ENCODE measurements around the gene WDR82.
"Not testable (repeated sequence)": the region's sequence is repeated elsewhere in the genome, so short reads cannot be mapped to it uniquely, and the experiment has no call there.

The WDR82 gene

DNA sequence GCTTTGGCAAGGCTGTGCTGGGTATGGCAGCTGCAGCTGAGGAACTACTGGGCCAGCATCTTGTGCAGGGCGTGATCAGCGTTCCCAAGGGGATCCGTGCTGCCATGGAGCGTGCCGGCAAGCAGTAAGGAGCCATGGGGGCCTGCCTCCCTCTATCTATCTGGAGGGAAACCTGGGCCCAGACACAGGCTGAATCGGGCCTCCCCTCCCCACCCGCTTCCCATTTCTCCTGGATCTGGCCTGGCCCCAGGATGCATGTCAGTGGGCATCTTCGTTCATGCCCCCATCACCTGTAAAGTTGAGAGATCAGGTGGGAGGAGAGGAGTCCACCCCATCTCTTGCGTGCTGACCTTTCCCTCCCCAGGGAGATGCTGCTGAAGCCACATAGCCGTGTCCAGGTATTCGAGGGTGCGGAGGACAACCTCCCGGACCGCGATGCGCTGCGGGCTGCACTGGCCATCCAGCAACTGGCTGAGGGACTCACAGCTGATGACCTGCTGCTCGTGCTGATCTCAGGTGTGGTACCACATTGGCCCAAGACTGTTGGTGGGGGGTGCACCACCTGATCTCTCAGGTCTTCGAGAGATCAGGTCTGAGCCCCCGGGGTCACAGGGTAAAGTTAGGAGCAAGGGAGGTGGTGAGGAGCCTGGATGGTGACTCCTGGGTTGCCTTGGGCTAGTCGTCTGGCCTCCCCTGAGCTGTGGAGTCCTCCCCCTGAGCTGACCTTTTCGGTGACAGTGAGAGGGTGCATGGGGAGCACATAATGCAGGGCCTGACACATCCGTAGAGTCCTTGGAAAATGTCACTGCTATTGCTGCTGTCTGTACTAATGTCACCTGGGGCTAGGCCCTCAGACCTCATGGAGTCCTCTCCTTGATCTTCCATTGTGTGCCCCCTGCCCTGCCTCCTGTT lies 12.4 kb upstream of the WDR82 start:
- no peak overlapping the region for H3K4me3 ChIP-seq (ENCODE audit: low read depth, low read length)
- DNase-seq (ENCODE audit: low read depth), result no peak

DNA sequence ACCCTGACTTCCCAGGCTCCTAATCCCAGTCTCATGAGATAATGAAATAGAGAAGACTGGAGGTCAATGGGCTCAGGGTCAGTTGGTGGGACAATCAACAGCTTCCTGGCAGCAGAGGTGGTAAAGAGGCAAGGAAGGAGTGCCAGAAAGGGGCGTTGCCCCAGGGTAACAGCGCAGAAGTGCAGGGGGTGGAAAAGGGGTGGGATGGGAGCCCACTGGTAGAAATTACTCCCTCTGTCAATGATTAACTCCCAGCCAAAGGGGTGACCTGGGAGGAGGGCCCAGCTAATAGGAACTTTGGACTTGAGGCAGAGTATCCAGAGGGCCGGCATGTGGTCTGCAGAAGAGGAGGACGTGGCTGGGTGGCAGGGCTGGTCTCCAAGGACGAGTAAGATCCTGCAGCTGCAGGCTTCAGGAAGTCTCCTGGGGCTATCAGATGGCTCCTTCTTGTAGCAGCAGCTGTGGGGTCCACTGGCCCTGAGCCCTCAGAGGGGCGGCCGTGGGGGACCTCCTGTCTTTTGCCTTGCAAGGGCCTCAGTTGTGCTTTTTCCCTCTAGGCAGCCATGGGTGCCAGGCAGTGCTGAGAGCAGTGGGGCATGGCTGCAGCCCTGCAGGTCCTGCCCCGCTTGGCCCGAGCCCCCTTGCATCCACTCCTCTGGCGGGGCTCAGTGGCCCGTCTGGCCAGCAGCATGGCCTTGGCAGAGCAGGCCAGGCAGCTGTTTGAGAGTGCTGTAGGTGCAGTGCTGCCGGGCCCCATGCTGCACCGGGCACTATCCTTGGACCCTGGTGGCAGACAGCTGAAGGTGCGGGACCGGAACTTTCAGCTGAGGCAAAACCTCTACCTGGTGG lies 11.5 kb upstream of the WDR82 start:
- no peak for DNase-seq (ENCODE audit: low read depth)
- H3K4me3 ChIP-seq (ENCODE audit: low read depth, low read length), result no peak overlapping the region

DNA sequence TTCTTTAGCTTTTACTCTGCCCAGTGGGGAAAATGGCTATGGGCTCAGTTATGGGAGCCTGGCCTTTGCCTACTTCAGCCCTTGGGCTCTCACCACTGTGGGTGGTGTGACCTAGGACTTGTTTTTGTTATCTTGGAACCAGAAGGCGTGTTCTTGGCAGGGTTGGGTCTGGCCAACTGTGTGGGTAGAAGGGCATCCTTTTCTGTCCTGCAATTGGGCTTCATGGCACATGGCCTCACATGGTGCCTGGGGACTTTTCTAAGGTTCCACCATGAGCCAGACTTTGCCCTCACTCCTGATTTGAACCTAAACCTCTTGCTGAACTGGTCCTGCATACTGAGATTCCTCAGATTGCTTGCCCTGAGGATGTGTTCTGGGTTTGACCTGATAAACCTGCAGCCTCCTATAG lies 10.9 kb upstream of the WDR82 start:
- no peak for DNase-seq (ENCODE audit: low read depth)
- no peak overlapping the region for H3K4me3 ChIP-seq (ENCODE audit: low read depth, low read length)

DNA sequence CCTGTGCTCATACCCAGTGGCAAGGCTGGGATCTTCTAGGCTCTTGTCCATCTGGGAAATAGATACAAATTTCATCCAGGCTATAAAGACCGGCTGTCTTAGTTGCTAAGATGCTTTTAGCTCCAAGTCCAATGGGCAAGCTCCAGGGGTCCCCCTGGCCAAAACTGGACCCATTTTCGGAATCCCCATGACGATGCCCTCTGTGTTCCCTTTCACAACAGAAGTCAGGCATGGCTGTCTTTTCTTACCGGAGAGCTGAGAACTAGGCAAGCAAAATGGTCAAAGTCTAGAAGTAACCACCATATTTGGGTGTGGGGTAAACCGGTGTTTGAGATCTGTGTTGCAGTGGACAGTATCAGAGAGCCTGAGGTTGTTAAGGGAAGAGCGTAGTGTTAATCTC lies 10.2 kb upstream of the WDR82 start:
- H3K4me3 ChIP-seq (ENCODE audit: low read depth, low read length), result peak overlapping the region; percentile 89
- DNase-seq (ENCODE audit: low read depth), result no peak

DNA sequence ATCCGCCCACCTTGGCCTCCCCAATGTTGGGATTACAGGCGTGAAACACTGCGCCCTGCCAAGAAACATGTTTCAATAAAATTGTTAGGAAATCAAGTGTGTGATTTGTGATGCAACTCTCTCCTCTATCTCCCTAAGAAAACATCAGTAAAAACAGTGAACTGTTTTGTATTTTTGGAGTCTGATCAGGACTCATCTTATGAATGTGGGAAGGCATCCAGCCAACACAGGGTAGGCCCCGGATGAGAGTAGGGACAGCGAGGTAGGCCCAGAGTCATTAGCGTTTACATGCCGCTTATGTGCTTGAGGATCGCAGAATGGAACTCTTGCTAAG lies 8.3 kb upstream of the WDR82 start:
- no peak for DNase-seq (ENCODE audit: low read depth)
- H3K4me3 ChIP-seq (ENCODE audit: low read depth, low read length), result peak overlapping the region; percentile 89

DNA sequence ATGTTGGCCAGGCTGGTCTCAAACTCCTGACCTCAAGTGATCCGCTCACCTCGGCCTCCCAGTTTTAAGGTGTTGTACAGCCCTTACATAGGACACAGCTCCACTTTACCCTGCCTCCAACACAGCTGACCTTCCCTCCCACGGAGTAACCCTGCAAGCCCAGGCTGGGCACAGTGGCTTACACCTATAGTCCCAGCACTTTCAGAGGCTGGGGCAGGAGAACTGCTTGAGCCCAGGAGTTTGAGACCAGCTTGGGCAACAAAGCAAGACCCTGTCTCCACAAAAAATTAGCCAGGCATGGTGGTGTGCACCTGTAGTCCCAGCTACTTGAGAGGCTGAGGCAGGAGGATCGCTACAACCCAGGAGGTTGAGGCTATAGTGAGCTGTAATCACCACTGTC lies 5.6 kb upstream of the WDR82 start:
- DNase-seq (ENCODE audit: low read depth); H3K4me3 ChIP-seq (ENCODE audit: low read depth, low read length): not testable (repeated sequence)

DNA sequence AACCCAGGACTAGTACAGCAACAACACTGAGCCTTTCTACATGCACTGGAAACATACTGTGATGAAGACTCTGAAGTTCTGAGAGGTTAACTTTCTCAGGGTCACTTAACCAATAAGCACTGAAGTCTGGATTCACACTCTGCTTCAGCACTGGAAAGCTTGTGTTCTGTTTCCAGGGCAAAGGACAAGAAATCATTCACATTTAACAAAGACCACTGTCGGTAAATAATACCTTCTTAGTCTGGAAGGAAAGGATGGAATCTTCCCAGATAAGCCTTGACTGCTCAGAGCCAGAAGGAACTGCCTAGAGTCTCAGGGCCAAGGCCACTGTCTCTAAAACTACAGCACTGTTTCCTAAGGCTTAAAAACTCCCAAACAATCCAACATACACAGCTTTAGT lies 4.9 kb upstream of the WDR82 start:
- DNase-seq (ENCODE audit: low read depth), result no peak
- no peak overlapping the region for H3K4me3 ChIP-seq (ENCODE audit: low read depth, low read length)

DNA sequence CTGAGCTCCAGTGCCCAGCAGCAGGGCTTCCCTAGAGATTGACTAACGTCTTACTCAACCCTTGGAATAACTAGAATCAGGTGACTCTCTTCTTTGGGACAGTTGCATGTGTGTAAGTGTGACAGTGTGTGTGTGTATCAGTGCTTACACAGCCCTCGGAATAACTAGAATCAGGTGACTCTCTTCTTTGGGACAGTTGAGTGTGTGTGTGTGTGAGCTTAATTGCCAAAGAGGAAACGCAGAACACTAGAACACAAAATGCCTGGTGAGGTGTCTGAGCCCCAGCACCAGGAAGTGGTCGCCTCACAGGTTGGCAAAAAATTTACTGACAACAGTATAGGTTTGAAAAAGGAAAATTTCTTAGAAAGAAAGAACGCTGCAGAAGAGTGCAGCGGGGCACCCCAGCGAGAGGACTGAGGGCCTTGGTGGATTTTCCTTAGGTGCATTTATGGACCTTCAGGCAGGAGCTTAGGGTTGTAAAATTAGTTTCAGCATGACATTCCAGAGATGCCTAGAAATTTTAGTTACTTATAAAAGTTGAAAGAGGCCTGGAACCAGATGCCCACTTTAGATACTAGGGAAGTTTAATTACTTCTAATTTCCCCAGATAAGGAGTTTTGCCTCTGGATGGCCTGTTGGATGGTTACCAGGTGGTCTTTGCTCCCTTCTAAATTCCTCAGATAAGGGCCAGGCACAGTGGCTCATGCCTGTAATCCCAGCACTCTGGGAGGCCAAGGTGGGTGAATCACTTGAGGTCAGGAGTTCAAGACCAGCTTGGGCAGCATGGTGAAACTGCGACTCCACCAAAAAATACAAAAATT lies 3.7 kb upstream of the WDR82 start:
- H3K4me3 ChIP-seq (ENCODE audit: low read depth, low read length), result no peak overlapping the region
- no peak for DNase-seq (ENCODE audit: low read depth)

DNA sequence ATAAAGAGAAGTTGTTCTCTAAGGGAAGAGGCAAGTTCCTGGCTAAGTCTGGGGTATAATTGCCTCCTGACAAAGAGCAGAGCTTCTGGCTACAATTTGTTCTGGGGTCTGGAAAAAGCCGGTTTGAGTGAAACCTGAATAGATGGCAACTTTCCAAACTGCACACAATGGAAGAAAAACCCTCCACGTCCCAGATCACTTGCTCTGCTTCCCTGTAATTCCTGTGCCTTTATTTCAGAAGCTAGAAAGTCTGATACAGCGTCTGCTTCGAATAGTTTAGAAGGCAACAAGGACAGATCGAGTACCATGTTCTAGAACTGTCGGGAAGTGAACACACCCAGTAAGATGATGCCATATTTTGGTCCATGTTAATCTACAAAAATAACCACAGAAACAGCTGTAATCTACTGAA lies 1.6 kb upstream of the WDR82 start:
- H3K4me3 ChIP-seq (ENCODE audit: low read depth, low read length), result no peak overlapping the region
- DNase-seq (ENCODE audit: low read depth), result peak; percentile 19

DNA sequence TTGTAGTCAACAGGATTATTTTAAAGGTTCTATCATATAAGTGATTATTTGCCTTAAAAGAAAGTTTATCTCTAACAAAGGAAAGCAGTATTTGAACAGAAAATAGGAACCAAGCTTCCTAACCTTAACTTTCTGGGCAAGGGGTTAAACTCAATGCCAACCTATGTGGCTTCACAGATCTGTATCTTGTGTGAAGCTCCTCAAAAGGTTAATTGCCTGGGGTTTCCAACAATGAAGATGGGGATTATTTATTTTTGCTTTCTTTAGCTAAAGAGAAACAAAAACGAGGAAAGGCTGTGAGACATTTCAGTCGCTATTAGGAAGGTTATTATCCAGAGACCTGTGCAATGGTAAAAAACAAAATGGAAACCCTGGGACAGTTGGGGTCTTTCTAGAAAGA lies 1.1 kb upstream of the WDR82 start:
- peak overlapping the region; percentile 94 for H3K4me3 ChIP-seq (ENCODE audit: low read depth, low read length)
- no peak for DNase-seq (ENCODE audit: low read depth)

DNA sequence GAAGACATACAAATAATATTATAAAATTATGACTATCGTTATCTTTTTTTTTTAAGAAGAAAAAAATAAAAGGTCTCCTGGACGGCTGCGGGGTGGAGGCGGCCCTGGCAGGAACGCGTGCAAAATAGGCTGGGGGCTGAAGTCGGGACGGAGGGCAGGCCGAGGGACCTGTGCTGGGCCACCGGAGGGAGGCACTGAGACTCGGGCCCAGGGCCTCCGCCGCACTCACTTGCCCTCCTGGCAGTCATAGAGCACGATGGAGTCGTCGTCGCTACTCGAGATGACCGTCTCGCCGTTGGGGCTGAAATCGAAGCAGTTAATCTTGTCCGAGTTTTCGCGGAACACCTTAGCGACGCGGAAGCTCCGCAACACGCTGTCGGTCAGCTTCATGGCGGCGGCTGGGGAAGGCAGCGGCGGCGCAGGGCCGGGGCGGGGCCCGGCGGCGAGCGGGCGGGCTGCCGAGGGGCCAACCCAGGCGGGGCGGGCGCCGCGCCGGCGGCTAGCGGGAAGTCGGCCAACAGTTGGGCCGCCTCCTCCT lies 408 bp downstream of the WDR82 start:
- DNase-seq (ENCODE audit: low read depth), result no peak
- H3K4me3 ChIP-seq (ENCODE audit: low read depth, low read length), result peak overlapping the region; percentile 94

DNA sequence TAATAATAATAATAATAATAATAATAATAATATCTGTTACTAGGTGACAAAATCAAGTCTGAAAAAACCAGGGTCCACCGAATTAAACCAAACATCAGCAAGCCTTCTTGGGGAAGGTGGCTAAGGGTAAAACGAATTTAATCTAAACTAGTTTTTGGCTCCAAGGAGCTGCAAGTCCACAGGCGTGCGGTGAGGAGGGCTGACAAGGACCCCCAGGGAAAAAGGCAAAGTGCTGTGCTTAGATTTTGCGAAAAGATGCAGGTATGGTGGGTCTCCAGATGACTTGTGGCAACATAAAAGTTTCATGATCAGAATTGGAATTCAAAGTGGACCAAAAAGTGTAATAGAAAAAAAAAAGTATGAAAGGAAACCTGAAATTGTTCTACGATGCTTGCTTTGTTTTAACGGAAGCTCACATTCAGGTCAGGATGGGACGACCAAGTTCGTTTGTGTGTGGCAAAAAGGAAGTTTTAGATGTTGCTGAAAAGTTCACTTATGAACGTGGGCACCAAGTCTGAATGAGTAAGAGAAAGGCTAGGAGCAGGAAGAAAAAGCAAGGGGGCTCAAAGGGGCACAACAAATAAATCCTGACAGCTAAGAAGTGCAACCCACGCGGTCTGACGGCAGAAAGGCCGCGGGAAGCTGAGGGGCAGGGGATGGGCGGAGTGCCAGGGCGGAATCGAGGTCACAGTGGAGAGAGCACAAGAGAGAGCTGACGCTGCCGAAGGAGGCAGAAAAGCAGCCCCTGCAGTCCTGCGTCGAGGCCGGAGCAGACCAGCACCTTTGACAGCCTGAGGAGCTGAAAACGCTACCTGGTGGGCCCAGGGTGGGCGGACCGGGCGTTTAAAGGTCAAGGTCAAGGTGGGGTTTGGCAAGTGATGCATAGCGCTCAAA lies 1.1 kb downstream of the WDR82 start:
- DNase-seq (ENCODE audit: low read depth), result peak; percentile 38
- peak overlapping the region; percentile 94 for H3K4me3 ChIP-seq (ENCODE audit: low read depth, low read length)

DNA sequence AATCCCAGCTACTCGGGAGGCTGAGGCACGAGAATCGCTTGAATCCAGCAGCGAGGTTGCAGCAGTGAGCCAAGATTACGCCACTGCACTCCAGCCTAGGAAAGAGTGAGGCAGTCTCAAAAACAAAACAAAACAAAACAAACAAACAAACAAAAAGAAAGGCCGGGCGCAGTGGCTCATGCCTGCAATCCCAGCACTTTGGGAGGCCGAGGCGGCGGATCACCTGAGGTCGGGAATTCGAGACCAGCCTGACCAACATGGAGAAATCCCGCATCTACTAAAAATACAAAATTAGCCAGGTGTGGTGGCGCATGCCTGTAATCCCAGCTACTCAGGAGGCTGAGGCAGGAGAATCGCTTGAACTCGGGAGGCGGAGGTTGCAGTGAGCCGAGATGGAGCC lies 3.7 kb downstream of the WDR82 start:
- H3K4me3 ChIP-seq (ENCODE audit: low read depth, low read length); DNase-seq (ENCODE audit: low read depth): not testable (repeated sequence)

DNA sequence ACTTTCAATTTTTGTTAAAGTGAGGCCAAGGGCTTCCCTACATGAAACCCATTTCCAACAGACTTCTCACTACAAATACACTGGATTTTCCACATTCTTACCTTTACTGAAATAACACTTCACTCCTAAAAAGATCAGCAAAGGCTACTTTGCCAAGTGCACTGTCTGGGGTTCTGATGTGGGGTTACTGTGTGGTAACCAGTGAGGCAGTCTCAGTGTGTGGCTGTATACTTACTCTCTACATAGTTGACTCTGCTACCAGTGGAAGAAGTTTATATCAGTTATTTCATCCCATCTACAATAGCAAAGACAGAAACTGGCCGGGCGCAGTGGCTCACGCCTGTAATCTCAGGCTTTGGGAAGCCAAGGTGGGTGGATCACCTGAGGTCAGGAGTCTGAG lies 5.6 kb downstream of the WDR82 start:
- no peak for DNase-seq (ENCODE audit: low read depth)
- H3K4me3 ChIP-seq (ENCODE audit: low read depth, low read length), result no peak overlapping the region

DNA sequence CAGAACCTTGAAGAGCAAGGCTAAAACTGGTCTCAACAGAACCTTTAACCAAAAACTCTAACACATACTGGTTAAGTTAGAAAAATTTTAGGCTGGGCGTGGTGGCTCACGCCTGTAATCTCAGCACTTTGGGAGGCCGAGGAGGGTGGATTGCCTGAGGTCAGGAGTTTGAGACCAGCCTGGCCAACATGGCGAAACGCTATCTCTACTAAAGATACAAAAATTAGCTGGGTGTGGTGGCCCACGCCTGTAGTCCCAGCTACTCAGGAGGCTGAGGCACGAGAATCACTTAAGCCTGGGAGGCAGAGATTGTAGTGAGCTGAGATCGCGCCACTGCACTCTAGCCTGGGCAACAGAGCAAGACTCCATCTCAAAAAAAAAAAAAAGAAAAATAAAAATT lies 6.3 kb downstream of the WDR82 start:
- H3K4me3 ChIP-seq (ENCODE audit: low read depth, low read length); DNase-seq (ENCODE audit: low read depth): not testable (repeated sequence)

DNA sequence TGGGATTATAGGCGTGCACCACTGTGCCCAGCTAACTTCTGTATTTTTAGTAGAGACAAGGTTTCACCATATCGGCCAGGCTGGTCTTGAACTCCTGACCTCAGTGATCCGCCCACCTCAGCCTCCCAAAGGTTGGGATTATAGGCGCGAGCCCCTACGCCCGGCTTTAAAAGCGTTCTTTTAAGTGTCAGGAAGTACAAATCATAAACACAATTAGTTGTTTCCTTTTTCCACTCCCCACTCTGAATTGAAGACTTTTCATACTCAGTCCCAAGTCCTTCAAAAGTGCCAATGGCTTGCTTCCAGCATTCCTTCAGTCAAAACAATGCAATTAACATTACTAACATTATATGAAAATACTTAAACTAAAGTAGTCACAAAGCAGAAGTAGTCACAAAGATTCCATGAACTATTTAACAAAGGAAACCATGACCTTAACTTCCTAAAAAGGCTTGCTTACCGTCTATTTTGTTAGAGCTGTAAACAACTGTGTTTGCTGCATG lies 8.1 kb downstream of the WDR82 start:
- no peak for DNase-seq (ENCODE audit: low read depth)
- H3K4me3 ChIP-seq (ENCODE audit: low read depth, low read length), result no peak overlapping the region

DNA sequence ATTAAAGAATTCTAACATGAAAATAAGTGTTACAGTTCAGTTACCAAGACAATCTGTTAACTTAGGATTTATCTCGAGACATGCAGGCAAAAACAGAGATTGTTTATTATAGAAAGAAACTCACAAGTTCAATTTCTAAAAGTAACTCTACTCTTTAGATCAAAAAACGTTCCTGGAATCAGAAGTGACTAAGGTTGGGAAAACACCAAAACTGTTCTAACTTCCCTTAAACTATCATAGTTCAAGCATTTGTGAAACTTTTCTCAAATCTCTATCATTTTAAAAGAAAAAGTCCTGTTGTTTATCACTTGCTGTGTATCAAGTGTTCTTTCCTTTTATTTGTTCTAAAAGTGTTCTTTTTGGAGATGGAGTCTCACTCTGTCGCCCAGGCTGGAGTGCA lies 8.7 kb downstream of the WDR82 start:
- H3K4me3 ChIP-seq (ENCODE audit: low read depth, low read length), result no peak overlapping the region
- DNase-seq (ENCODE audit: low read depth), result no peak

DNA sequence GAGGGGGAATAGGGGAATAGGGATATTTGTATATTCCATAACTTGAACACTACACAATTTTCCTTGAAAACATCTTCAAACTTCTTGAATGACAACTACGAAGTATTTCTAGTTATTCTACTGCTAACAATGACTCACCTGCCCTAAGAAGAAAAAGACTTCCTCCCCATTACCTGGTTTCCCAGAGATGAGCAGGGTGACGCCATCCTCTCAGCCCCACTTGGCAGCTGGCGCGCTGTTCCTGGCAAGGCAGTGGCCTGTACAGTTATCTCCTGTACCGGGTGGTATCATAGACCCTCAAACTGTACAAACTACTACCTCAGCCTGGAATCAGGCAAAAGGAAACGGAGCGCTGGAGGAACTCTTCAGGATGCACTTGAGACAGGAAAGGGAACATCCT lies 10.4 kb downstream of the WDR82 start:
- no peak for DNase-seq (ENCODE audit: low read depth)
- no peak overlapping the region for H3K4me3 ChIP-seq (ENCODE audit: low read depth, low read length)

DNA sequence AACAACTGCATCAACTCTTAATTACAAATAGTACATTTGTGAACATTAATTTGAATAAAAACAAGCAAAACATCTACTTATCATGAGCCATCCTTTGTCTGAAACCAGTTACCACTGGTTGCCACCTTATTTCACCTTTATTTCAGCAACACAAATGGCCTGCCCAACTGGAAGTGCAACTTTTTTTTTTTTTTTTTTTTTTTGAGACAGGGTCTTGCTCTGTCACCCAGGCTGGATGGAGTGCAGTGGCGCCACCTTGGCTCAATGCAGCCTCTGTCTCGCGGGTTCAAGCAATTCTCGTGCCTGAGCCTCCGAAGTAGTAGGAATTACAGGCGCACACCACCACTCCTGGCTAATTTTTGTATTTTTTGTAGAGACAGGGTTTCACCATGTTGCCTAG lies 13.1 kb downstream of the WDR82 start:
- no peak for DNase-seq (ENCODE audit: low read depth)
- no peak overlapping the region for H3K4me3 ChIP-seq (ENCODE audit: low read depth, low read length)
